ENCODE measurements around the gene TTC28.

- TF ChIP-seq, protein P1, sequence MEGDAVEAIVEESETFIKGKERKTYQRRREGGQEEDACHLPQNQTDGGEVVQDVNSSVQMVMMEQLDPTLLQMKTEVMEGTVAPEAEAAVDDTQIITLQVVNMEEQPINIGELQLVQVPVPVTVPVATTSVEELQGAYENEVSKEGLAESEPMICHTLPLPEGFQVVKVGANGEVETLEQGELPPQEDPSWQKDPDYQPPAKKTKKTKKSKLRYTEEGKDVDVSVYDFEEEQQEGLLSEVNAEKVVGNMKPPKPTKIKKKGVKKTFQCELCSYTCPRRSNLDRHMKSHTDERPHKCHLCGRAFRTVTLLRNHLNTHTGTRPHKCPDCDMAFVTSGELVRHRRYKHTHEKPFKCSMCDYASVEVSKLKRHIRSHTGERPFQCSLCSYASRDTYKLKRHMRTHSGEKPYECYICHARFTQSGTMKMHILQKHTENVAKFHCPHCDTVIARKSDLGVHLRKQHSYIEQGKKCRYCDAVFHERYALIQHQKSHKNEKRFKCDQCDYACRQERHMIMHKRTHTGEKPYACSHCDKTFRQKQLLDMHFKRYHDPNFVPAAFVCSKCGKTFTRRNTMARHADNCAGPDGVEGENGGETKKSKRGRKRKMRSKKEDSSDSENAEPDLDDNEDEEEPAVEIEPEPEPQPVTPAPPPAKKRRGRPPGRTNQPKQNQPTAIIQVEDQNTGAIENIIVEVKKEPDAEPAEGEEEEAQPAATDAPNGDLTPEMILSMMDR (IDR thresholded peaks at IDR 0.05): no peak
- no peak for TF ChIP-seq POLR2A (IDR thresholded peaks at IDR 0.05)
These were observed 628.4 kb downstream of the TTC28 start for GRCh38 chr22:28051091-28051786.

All from lower leg skin (tissue), 3 donors.